ENCODE results near the gene TRIM41. TPM values are rescaled to one million over a fixed set of nuclear protein-coding genes. Genes with fewer than 3 reads are reported as not detected.

Gene TRIM41
- total and polyA plus RNA-seq, 9 of the 15 experiments (the other 6 are each of a cell fraction or from before 2014, with no cell fraction given): 1.8 to 47.6 (median 20.9) TPM

GRCh38 chr5:181190711-181191525, 32.2 kb upstream of the TRIM41 start (continued):
- TF ChIP-seq, protein P1, sequence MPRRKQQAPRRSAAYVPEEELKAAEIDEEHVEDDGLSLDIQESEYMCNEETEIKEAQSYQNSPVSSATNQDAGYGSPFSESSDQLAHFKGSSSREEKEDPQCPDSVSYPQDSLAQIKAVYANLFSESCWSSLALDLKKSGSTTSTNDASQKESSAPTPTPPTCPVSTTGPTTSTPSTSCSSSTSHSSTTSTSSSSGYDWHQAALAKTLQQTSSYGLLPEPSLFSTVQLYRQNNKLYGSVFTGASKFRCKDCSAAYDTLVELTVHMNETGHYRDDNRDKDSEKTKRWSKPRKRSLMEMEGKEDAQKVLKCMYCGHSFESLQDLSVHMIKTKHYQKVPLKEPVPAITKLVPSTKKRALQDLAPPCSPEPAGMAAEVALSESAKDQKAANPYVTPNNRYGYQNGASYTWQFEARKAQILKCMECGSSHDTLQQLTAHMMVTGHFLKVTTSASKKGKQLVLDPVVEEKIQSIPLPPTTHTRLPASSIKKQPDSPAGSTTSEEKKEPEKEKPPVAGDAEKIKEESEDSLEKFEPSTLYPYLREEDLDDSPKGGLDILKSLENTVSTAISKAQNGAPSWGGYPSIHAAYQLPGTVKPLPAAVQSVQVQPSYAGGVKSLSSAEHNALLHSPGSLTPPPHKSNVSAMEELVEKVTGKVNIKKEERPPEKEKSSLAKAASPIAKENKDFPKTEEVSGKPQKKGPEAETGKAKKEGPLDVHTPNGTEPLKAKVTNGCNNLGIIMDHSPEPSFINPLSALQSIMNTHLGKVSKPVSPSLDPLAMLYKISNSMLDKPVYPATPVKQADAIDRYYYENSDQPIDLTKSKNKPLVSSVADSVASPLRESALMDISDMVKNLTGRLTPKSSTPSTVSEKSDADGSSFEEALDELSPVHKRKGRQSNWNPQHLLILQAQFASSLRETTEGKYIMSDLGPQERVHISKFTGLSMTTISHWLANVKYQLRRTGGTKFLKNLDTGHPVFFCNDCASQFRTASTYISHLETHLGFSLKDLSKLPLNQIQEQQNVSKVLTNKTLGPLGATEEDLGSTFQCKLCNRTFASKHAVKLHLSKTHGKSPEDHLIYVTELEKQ (CRISPR knock-in tag; IDR thresholded peaks at IDR 0.05): 0 out of 2 replicates have a peak, but pooled peaks have one; percentile 45
- TF ChIP-seq E2F3 (CRISPR knock-in tag; IDR thresholded peaks at IDR 0.05) (peak; percentile 80), KDM4B (IDR thresholded peaks at IDR 0.05; ENCODE audit: borderline replicate concordance in 2 of 2, low read depth in 1 of 2) (peak in 1 of 2 experiments; percentile 35; a peak in 1 of 4 replicates), BCOR (IDR thresholded peaks at IDR 0.05) (0 out of 2 replicates have a peak, but pooled peaks have one; percentile 46), SAFB (IDR thresholded peaks at IDR 0.05; ENCODE audit: borderline replicate concordance, low read depth, low read length) (0 out of 2 replicates have a peak, but pooled peaks have one; percentile 25), HDAC6 (IDR thresholded peaks at IDR 0.05; ENCODE audit: low read depth, low read length) (0 out of 2 replicates have a peak, but pooled peaks have one; percentile 74), NR1H2 (CRISPR knock-in tag; IDR thresholded peaks at IDR 0.05) (no peak), MCM3 (IDR thresholded peaks at IDR 0.05) (no peak), SMC3 (conservative IDR thresholded peaks at IDR 0.05; ENCODE audit: insufficient read depth, low read depth, low read length) (0 out of 2 replicates have a peak, but pooled peaks have one; percentile 2), HNRNPL (IDR thresholded peaks at IDR 0.05; ENCODE audit: low read depth, low read length) (no peak), SRF (CRISPR knock-in tag; IDR thresholded peaks at IDR 0.05) (0 out of 4 replicates have a peak, but pooled peaks of 1 of the 2 experiments have one; percentile 37), FOSL1 (tag; conservative IDR thresholded peaks at IDR 0.05) (0 out of 2 replicates have a peak, but pooled peaks have one; percentile 7), TOE1 (IDR thresholded peaks at IDR 0.05; ENCODE audit: borderline replicate concordance) (peak; percentile 33; the same call in 1 of the 2 replicates), TOE1 (CRISPR knock-in tag; IDR thresholded peaks at IDR 0.05; ENCODE audit: borderline replicate concordance, low read depth) (no peak), FOXP1 (CRISPR knock-in tag; IDR thresholded peaks at IDR 0.05) (0 out of 2 replicates have a peak, but pooled peaks have one; percentile 1), ZNF583 (CRISPR knock-in tag; IDR thresholded peaks at IDR 0.05) (0 out of 2 replicates have a peak, but pooled peaks have one; percentile 49), HDAC3 (IDR thresholded peaks at IDR 0.05; ENCODE audit: borderline replicate concordance, partially characterized antibody) (no peak), DACH1 (IDR thresholded peaks at IDR 0.05; ENCODE audit: partially characterized antibody) (no peak), POLR2G (IDR thresholded peaks at IDR 0.05; ENCODE audit: low read depth, low read length) (peak; percentile 59), CHD1 (IDR thresholded peaks at IDR 0.05; ENCODE audit: low read length) (peak; percentile 43)
- TF ChIP-seq, protein P2, sequence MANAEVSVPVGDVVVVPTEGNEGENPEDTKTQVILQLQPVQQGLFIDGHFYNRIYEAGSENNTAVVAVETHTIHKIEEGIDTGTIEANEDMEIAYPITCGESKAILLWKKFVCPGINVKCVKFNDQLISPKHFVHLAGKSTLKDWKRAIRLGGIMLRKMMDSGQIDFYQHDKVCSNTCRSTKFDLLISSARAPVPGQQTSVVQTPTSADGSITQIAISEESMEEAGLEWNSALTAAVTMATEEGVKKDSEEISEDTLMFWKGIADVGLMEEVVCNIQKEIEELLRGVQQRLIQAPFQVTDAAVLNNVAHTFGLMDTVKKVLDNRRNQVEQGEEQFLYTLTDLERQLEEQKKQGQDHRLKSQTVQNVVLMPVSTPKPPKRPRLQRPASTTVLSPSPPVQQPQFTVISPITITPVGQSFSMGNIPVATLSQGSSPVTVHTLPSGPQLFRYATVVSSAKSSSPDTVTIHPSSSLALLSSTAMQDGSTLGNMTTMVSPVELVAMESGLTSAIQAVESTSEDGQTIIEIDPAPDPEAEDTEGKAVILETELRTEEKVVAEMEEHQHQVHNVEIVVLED (CRISPR knock-in tag; IDR thresholded peaks at IDR 0.05): 0 out of 2 replicates have a peak, but pooled peaks have one; percentile 4
- TF ChIP-seq, protein P3, sequence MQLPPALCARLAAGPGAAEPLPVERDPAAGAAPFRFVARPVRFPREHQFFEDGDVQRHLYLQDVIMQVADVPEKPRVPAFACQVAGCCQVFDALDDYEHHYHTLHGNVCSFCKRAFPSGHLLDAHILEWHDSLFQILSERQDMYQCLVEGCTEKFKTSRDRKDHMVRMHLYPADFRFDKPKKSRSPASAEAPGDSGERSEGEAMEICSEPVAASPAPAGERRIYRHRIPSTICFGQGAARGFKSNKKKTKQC (CRISPR knock-in tag; IDR thresholded peaks at IDR 0.05): 0 out of 2 replicates have a peak, but pooled peaks have one; percentile 19

Measured in K562 (cell line).